ENCODE results near the gene POU6F2. TPM values are rescaled to one million over a fixed set of nuclear protein-coding genes. Genes with fewer than 3 reads are reported as not detected.

POU6F2 gene
- total and polyA plus RNA-seq, 9 of the 15 experiments (the other 6 are each of a cell fraction or from before 2014, with no cell fraction given), result 0.29 to 1.5 (median 0.96) TPM

DNA sequence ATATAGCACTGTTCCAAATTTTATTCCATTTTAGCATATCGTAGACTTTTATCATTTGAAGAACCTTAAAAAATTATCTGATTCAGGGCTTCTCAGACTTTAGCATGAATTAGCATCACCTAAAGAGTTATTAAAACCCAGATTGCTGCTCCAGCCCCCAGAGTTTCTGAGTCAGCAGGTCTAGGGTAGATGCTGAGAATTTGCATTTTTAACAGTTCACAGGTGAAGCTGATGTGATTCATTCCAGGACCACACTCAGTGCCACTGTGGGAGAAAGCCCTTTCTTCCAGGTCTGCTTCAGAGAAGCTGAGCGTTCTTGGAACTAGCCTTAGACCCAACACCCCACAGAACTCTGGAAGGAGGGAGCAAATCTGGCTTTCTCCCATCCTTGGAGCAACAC is 414.4 kb downstream of the POU6F2 start:
- BruUV-seq (replicated peaks), result no TSS peak
- no peaks in the 10 kb centered on the region for H3K36me3 ChIP-seq (ENCODE audit: control insufficient read depth, insufficient read depth, low read length)
- no peak overlapping the region for H3K9ac ChIP-seq (ENCODE audit: insufficient read depth in 1 of 2, low read depth in 2 of 2, low read length in 2 of 2)
- FAIRE-seq (no peak), DNase-seq (ENCODE audit: extremely low read depth in 1 of 4, low spot score in 3 of 4) (no peak), ATAC-seq (no peak)
- no peak overlapping the region for H3K4me3 ChIP-seq
- H3K4me1 ChIP-seq (replicated peaks in 1 of 2; ENCODE audit: control insufficient read depth in 2 of 2, insufficient read depth in 2 of 2, low read length in 2 of 2), result no peaks in the 10 kb centered on the region
- H3K27ac ChIP-seq (ENCODE audit: extremely low read depth, low read depth, low read length), result no peak overlapping the region
- H3K4me2 ChIP-seq (ENCODE audit: insufficient read depth, low read length), result no peak overlapping the region
- H4K20me1 ChIP-seq (replicated peaks; ENCODE audit: control insufficient read depth, insufficient read depth, low read length), result no peaks in the 10 kb centered on the region
- POLR2A ChIA-PET, result interaction anchor here (1.4 kb wide), 1 partner anchor 11 kb away, joined by 3 read pairs; no protein-coding TSS in a partner anchor
- no peaks in the 10 kb centered on the region; a peak in 1 of 5 replicates for H3K27me3 ChIP-seq (ENCODE audit: control insufficient read depth in 2 of 2, insufficient read depth in 2 of 2, low read length in 2 of 2)
- WGBS (ENCODE audit: insufficient coverage, low coverage, missing lambda C conversion rate), result 0% methylated on average over 2 of the region's 2 CpGs
- in situ Hi-C loops (cut with MboI) (no loop called here), intact Hi-C loops (cut with micrococcal nuclease) (loop anchor here (5.0 kb wide), 1 partner anchor 75 kb away; no protein-coding TSS in a partner anchor)
- no peaks in the 10 kb centered on the region for H3K9me1 ChIP-seq (ENCODE audit: control insufficient read depth, insufficient read depth, low read length)
- H3K9me3 ChIP-seq (replicated peaks; ENCODE audit: control insufficient read depth, insufficient read depth, low read depth, low read length), result no peaks in the 10 kb centered on the region
- no peaks in the 10 kb centered on the region for H3K79me2 ChIP-seq (ENCODE audit: control insufficient read depth, insufficient read depth, low read length)
- no peak overlapping the region for H2AFZ ChIP-seq (ENCODE audit: low read depth, low read length)
- no peak for TF ChIP-seq SRF (CRISPR knock-in tag; IDR thresholded peaks at IDR 0.05)
- no peak for TF ChIP-seq ARNT (IDR thresholded peaks at IDR 0.05)
- no peak for TF ChIP-seq RFX7 (CRISPR knock-in tag; IDR thresholded peaks at IDR 0.05)
- TF ChIP-seq, protein P1, sequence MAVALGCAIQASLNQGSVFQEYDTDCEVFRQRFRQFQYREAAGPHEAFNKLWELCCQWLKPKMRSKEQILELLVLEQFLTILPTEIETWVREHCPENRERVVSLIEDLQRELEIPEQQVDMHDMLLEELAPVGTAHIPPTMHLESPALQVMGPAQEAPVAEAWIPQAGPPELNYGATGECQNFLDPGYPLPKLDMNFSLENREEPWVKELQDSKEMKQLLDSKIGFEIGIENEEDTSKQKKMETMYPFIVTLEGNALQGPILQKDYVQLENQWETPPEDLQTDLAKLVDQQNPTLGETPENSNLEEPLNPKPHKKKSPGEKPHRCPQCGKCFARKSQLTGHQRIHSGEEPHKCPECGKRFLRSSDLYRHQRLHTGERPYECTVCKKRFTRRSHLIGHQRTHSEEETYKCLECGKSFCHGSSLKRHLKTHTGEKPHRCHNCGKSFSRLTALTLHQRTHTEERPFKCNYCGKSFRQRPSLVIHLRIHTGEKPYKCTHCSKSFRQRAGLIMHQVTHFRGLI (CRISPR knock-in tag; IDR thresholded peaks at IDR 0.05), result no peak
- no peak for TF ChIP-seq ZKSCAN3 (CRISPR knock-in tag; IDR thresholded peaks at IDR 0.05)
- TF ChIP-seq, protein P2, sequence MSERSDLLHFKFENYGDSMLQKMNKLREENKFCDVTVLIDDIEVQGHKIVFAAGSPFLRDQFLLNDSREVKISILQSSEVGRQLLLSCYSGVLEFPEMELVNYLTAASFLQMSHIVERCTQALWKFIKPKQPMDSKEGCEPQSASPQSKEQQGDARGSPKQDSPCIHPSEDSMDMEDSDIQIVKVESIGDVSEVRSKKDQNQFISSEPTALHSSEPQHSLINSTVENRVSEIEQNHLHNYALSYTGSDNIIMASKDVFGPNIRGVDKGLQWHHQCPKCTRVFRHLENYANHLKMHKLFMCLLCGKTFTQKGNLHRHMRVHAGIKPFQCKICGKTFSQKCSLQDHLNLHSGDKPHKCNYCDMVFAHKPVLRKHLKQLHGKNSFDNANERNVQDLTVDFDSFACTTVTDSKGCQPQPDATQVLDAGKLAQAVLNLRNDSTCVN (CRISPR knock-in tag; IDR thresholded peaks at IDR 0.05), result no peak
- TF ChIP-seq POLR3G (IDR thresholded peaks at IDR 0.05; ENCODE audit: extremely low read depth, insufficient read length, insufficient replicate concordance), result no peak
- no peak for TF ChIP-seq GTF2F1 (IDR thresholded peaks at IDR 0.05; ENCODE audit: low read depth, low read length)
- no peak for TF ChIP-seq GABPB1 (CRISPR knock-in tag; IDR thresholded peaks at IDR 0.05)
- no peak for TF ChIP-seq EP300 (IDR thresholded peaks at IDR 0.05; ENCODE audit: low read length)
- no peak for TF ChIP-seq RFX1 (IDR thresholded peaks at IDR 0.05)
- CTCF ChIA-PET (ENCODE audit: low intra/inter-chr PET ratio), result no interaction called here
